Breast epithelium (tissue), 4 donors: Measurements from ENCODE around the gene EPDR1. TPM values are rescaled to one million over a fixed set of nuclear protein-coding genes. Genes with fewer than 3 reads are reported as not detected.
"Not testable (repeated sequence)": the region's sequence is repeated elsewhere in the genome, so short reads cannot be mapped to it uniquely, and the experiment has no call there.

Experiments used
- DNase-seq, 2 donors: peaks; one replicate each; pipeline ENCODE4 v3.0.0-alpha.2; 2019; ENCODE audit warnings: low spot score in 2 of 2
- H3K27ac ChIP-seq, 2 donors: fragments of 200-600 bp; sonication (generic) in 1 of 2; one replicate each; pipeline ENCODE4 v1.5.1; 2016 to 2019; ENCODE audit warnings: mild to moderate bottlenecking in 1 of 2
- H3K27me3 ChIP-seq, 2 donors: fragments of 200-600 bp; sonication (generic) in 1 of 2; one replicate each; pipeline versions ENCODE4 v1.5.1 to v1.6.0; 2017 to 2019; ENCODE audit warnings: control low read depth in 1 of 2, mild to moderate bottlenecking in 1 of 2
- H3K36me3 ChIP-seq: fragments of 200-600 bp; one replicate; pipeline ENCODE4 v1.5.1; 2019
- H3K4me1 ChIP-seq, 2 donors: fragments of 200-600 bp; sonication (generic); one replicate each; pipeline ENCODE4 v1.5.1; 2016 to 2019; ENCODE audit warnings: control low read depth in 1 of 2
- H3K4me3 ChIP-seq, 3 donors: fragments of 200-600 bp; sonication (generic); 1 replicate in 2 of 3; 2 replicates in 1 of 3; pipeline ENCODE4 v1.5.1; 2016 to 2019; ENCODE audit warnings: mild to moderate bottlenecking in 3 of 3, moderate library complexity in 2 of 3
- H3K9me3 ChIP-seq, 2 donors: fragments of 200-600 bp; sonication (generic) in 1 of 2; one replicate each; pipeline ENCODE4 v1.5.1; 2016 to 2019; ENCODE audit warnings: control low read depth in 1 of 2
- POLR2A ChIP-seq: fragments of 450-650 bp; IDR thresholded peaks from one replicate; pipeline ENCODE4 v1.6.1; 2016; ENCODE audit warnings: antibody characterized with exemption, mild to moderate bottlenecking, moderate library complexity
- POLR2AphosphoS5 ChIP-seq, 3 donors: sonication (generic); formaldehyde crosslinking; IDR thresholded peaks; one replicate each; pipeline ENCODE4 v1.6.1; 2017; ENCODE audit warnings: antibody characterized with exemption in 3 of 3
- intact Hi-C: fragments of 100-400 bp; cut with DNase I; formaldehyde crosslinking; loops from one replicate; pipeline ENCODE4 v1.15.1; 2023; ENCODE audit warnings: low total_unique reads
- total RNA-seq, 3 donors: library from RNA; depleted of rRNA; stranded (reverse); fragments of >200 nt; gene quantifications; one replicate each; pipeline ENCODE4 v1.1.0, GENCODE V29; 2016
- TF ChIP-seq, protein P1 (sequence below), 3 donors: fragments of 450-650 bp; IDR thresholded peaks; one replicate each; pipeline ENCODE4 v1.5.1; 2016 to 2017; ENCODE audit warnings: antibody characterized with exemption in 3 of 3, mild to moderate bottlenecking in 3 of 3, moderate library complexity in 3 of 3

Gene EPDR1
- total RNA-seq, 3 donors from 2014 or later, result 8.2 to 37.8 (median 13.1) TPM

DNA sequence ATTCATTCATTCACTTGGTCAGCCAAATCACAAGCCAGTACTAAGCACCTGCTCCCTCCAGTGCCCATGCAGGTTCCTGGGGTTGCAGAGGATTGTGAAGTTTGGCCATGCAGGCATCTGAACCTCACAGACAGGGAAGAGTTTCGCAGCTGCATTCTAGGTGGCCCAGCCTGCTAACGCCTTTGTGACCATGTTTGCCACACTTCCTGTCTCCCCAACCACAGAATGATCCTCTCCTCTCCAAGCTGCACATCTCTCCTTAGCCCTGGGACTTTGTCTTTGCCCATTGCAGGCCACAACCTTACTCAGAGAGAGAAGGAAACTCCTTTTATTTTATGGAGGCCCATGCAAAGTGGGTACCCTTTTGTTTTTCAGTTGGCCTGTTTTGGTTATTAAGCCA, 31.8 kb downstream of the EPDR1 start:
- Histone ChIP-seq H3K27me3 (no peaks in the 10 kb centered on the region), H3K9me3 (no peaks in the 10 kb centered on the region), H3K4me3 (no peak overlapping the region), H3K36me3 (no peaks in the 10 kb centered on the region), H3K27ac (no peak overlapping the region), H3K4me1 (no peaks in the 10 kb centered on the region)
- TF ChIP-seq, protein P1, sequence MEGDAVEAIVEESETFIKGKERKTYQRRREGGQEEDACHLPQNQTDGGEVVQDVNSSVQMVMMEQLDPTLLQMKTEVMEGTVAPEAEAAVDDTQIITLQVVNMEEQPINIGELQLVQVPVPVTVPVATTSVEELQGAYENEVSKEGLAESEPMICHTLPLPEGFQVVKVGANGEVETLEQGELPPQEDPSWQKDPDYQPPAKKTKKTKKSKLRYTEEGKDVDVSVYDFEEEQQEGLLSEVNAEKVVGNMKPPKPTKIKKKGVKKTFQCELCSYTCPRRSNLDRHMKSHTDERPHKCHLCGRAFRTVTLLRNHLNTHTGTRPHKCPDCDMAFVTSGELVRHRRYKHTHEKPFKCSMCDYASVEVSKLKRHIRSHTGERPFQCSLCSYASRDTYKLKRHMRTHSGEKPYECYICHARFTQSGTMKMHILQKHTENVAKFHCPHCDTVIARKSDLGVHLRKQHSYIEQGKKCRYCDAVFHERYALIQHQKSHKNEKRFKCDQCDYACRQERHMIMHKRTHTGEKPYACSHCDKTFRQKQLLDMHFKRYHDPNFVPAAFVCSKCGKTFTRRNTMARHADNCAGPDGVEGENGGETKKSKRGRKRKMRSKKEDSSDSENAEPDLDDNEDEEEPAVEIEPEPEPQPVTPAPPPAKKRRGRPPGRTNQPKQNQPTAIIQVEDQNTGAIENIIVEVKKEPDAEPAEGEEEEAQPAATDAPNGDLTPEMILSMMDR (IDR thresholded peaks at IDR 0.05), result no peak
- TF ChIP-seq POLR2AphosphoS5 (IDR thresholded peaks at IDR 0.05) (no peak), POLR2A (no peak)
- intact Hi-C loops, result no loop called here
- DNase-seq, result no peak

DNA sequence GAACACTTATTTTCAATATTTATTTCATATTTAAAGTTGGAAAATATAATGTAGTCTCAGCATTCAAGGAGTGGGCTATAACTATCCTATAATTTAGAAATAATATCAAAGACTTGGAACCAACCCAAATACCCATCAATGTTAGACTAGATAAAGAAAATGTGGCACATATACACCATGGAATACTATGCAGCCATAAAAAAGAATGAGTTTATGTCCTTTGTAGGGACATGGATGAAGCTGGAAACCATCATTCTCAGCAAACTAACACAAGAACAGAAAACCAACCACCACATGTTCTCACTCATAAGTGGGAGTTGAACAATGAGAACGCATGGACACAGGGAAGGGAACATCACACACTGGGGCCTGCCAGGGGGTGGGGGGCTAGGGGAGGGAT, 33.8 kb downstream of the EPDR1 start:
- H3K27me3 ChIP-seq, DNase-seq, H3K4me1 ChIP-seq, H3K27ac ChIP-seq, intact Hi-C loops, H3K36me3 ChIP-seq, H3K9me3 ChIP-seq, H3K4me3 ChIP-seq: not testable (repeated sequence)

DNA sequence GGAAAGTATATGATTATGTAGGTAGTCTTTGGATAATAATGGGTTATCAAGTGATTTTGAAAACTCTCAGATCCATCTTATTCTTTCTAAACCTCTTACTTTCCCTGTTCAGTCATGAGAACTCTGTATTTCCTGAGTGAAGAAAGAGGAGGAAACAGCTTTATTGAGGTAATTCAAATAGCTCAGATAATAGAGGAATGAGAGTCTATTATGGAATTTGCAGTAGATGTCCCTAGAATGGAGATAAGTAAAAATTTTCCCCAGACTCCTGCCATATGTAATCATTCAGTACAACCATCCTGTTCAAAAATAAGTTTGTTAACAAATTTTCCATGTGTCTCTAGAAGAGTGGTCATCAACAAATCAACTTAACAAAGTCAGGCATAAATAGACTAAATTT, 36.4 kb downstream of the EPDR1 start:
- no peak for DNase-seq
- H3K27ac ChIP-seq, result no peak overlapping the region
- no peaks in the 10 kb centered on the region for H3K9me3 ChIP-seq
- H3K27me3 ChIP-seq, result no peaks in the 10 kb centered on the region
- H3K36me3 ChIP-seq, result no peaks in the 10 kb centered on the region
- H3K4me3 ChIP-seq, result no peak overlapping the region
- H3K4me1 ChIP-seq, result no peaks in the 10 kb centered on the region
- TF ChIP-seq POLR2A, result no peak
- no peak for TF ChIP-seq POLR2AphosphoS5 (IDR thresholded peaks at IDR 0.05)
- TF ChIP-seq, protein P1 (IDR thresholded peaks at IDR 0.05), result no peak
- intact Hi-C loops, result no loop called here

DNA sequence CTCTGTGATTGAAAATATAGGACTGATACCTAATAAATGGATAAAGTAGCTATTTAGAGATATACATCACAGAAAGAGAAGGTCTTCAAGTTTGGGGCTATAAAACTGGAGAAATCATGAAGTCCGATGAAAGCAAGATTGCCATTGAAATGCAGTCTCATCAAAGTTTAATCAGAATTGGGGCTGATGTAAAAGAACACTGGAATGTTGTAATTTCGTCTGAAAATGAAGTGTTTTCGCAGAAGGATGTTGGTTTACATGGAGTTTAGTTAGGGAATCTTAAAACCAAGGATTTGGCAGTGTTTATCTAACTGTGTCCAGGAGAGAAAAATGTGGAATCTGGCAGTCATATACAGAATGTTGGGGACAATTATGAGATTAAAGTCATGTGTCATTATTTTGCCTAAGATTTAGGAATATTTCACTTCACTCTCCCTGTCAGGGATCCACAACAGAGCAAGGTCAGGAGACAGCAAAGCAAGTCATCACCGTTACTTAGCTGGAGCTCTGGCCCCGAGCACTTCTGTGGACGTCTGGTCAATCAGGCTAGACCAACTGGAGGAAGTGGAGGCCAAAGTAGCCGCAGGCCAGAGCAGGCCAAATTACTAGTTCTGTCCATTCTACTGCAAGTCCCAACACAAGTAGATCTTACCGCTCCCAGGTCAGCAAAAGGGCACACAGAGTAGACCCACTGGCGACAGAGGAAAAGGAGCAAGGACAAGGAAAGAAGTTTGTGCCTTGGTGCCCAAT, 37.0 kb downstream of the EPDR1 start:
- Histone ChIP-seq H3K4me3 (no peak overlapping the region), H3K4me1 (no peaks in the 10 kb centered on the region), H3K9me3 (no peaks in the 10 kb centered on the region), H3K36me3 (no peaks in the 10 kb centered on the region), H3K27ac (no peak overlapping the region), H3K27me3 (no peaks in the 10 kb centered on the region)
- intact Hi-C loops, result no loop called here
- TF ChIP-seq POLR2AphosphoS5 (IDR thresholded peaks at IDR 0.05) (no peak), POLR2A (no peak)
- TF ChIP-seq, protein P1 (IDR thresholded peaks at IDR 0.05), result no peak
- no peak for DNase-seq

DNA sequence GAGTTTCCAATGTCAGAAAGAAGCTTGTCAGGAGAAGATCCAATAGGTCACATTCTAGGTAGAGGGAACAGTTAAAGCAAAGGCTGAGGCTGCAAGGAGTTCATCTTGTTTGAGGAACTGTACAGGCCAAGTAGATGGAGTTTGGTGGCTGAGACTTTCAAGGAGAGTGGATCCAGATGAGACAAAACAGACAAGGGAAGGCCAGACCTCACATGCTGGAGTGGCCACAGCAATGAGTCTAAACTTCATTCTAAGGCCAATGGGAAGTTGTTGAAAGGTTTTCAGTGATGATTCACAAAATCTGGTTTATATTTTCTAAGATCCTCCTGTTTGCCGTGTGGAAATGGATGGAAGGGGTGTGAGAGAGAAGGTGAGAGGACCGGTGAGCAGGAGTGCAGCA, 40.0 kb downstream of the EPDR1 start:
- no peak for TF ChIP-seq POLR2A
- TF ChIP-seq, protein P1 (IDR thresholded peaks at IDR 0.05), result no peak
- TF ChIP-seq POLR2AphosphoS5 (IDR thresholded peaks at IDR 0.05), result no peak
- intact Hi-C loops, result no loop called here
- Histone ChIP-seq H3K27ac (no peak overlapping the region), H3K36me3 (no peaks in the 10 kb centered on the region), H3K9me3 (no peaks in the 10 kb centered on the region), H3K4me1 (no peaks in the 10 kb centered on the region), H3K27me3 (no peaks in the 10 kb centered on the region), H3K4me3 (no peak overlapping the region)
- DNase-seq, result no peak

DNA sequence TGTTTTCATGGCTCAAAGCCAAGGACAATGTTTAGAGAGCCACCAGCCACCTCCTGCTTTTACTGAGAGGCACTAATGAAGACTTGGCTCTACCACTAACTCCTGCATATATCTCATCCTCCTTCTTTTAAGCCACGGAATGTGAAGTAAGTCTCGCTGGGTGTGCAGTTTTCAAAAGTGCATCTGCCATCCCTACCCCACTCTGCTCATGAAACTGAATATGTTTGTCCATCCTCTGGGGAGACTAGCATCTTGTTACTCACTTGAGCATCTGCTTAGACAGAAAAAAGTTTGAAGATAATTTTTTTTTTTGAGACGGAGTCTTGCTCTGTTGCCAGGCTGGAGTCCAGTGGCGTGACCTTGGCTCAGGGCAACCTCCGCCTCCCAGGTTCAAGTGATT, 40.8 kb downstream of the EPDR1 start:
- Histone ChIP-seq H3K4me3 (no peak overlapping the region), H3K4me1 (no peaks in the 10 kb centered on the region), H3K9me3 (no peaks in the 10 kb centered on the region), H3K27me3 (no peaks in the 10 kb centered on the region), H3K27ac (no peak overlapping the region), H3K36me3 (no peaks in the 10 kb centered on the region)
- intact Hi-C loops, result no loop called here
- DNase-seq, result no peak
- TF ChIP-seq POLR2A, result no peak
- TF ChIP-seq, protein P1 (IDR thresholded peaks at IDR 0.05), result no peak
